ENCODE results near the gene ATF1.

GRCh38 chr12:50764286-50765094, 589 bp downstream of the ATF1 start:
- TF ChIP-seq CTCF (IDR thresholded peaks at IDR 0.05; ENCODE audit: poor library complexity) (no peak), EZH2 (IDR thresholded peaks at IDR 0.05; ENCODE audit: borderline replicate concordance) (no peak)
